ENCODE data around the gene NPBWR2.
A peak's percentile ranks its signal among the peaks of the same experiment; 100 is the strongest.

The NPBWR2 gene

DNA sequence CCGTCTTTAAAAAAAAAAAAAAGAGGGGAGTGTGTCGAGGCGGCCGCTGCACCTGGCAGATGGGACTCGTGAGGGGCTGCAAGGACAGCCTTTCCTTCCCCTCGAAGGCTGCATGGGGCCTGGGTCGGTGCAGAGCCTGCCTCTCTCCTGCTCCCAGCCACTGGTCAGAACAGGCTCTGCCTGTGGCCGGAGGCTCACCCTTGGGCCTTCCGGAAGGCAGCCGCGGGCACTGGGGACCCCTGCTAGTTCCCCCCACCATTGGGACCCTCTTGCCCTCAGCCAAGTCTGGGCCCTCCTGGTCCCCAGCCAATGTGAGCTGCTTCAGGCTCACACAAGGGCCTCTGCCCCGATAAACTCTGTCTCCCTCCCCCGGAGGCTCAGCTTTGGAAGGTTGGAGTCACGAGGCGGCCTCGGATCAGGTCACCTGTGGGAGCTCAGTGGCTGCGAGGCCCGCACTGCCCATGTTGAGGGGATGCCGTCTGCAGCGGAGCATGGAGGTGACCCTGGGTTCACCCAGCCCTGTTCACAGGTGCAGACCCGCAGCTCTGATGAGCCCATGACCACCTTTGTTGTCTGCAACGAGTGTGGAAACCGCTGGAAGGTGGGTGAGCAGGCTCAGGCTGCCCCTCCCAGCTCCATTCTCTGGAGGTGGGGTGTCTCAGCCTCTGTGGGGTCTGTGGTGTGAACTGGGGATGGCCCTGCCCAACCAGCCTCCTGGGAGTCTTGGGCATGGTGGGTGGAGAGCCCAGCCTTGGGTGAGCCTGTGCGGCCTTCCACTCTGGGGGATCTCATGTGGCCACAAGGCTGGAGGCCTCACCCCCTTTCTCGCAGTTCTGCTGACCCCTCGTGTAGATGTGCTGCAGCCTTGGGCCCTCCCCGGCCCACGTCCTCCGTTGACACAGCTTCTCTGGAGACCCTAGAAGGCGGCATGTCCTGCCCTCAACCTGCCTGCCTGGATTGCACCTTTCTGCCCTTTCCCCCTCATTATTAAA is 35.7 kb downstream of the NPBWR2 start:
- no peak for DNase-seq (ENCODE audit: low spot score)

DNA sequence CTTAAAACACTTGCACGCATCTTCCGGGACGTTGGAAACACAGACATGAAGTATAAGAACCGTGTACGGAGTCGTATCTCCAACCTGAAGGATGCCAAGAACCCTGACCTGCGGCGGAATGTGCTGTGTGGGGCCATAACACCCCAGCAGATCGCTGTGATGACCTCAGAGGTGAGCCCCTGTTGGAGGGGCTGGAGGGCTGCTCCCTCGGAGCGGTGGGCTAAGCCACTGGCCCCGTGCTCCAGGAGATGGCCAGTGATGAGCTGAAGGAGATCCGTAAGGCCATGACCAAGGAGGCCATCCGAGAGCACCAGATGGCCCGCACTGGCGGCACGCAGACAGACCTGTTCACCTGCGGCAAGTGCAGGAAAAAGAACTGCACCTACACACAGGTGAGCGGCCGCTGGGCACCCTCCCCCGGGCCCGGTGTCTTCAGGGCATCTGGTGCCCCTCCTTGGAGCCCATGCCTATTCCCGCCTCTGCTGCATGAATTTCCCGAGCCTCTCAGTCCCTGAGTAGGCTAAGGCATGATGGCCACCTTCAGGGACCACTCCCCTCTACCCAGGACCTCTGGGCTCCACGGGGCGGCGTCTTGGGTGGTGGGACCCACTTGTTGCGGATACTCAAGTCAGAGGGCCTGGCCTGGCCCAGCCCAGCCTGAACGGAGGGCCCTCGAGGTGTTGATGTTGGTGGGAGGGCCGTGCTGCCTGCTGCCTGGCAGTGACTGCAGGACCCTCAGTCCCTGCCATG is 36.9 kb downstream of the NPBWR2 start:
- DNase-seq (ENCODE audit: low spot score), result no peak

- peak; percentile 90 for DNase-seq (ENCODE audit: low spot score)
Observed at GRCh38 chr20:64069614-64070243, 37.6 kb downstream of the NPBWR2 start.

DNA sequence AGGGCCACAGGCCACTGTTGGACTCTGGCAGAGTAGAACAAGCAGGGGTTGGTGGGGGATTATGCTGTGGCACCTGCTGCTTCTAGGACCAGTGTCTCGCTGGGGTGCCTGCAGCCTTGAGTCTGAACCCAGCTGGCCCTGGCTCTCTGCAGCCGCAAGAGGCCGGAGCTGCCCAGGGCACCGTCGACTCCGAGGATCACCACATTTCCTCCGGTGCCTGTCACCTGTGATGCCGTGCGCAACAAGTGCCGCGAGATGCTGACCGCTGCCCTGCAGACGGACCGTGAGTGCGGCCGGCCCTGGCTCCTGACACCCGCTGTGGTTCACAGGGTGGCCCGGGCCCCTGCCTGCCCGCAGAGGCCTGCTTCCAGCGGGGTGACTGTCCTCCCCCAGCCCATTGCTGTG is 38.2 kb downstream of the NPBWR2 start:
- DNase-seq (ENCODE audit: low spot score), result no peak

- no peak for DNase-seq (ENCODE audit: low spot score)
Observed at GRCh38 chr20:64068386-64069208, 38.8 kb downstream of the NPBWR2 start.

- no peak for DNase-seq (ENCODE audit: low spot score)
Observed at GRCh38 chr20:64067733-64068307, 39.5 kb downstream of the NPBWR2 start.

DNA sequence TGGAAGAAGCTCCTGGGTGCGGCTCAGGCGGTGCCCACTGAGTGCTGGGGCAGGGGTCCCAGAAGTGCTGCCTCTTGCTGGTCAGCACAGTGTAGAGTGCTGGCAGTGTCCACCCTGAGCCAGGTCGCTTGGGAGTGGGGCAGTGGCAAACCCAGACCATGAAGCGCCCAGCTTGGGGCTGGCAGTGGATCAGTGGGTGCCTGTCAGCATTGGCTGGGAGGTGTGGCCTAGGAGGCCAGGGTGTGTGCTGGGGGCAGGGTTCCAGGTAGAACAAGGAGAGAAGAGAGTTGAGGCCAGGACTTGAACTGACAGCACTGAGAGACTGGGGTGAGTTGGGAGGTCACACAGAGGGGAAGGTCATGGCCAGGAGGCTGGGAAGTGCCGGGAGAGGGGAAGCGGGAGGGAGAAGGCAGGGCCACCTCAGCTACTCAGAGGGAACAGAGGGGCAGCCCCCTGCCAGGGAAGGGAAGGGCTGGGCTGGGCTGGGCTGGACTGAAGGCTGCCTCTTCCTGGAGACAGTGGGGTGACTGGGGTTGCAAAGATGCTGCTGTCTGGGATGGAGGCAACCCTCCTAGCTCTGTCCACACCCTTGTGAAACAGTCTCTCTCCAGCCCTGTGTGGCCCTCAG is 40.2 kb downstream of the NPBWR2 start:
- no peak for DNase-seq (ENCODE audit: low spot score)

DNA sequence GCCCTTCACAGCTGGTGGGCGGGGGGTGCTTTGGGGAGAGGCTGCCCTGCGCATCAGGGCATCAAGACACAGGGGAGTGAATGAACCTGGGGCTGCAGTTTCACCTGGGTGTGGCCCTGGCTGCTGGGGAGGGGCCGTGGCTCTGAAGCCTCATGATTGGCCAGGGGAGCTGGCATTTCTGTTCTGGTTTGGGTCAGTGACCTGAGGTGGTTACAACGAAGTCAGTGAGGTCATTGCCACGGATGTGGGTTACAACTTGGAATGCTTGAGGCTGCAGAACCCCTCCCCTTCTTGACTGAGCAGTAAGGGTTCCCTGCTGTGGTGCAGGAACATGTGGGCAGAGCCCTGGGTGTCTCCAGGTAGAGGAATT is 41.4 kb downstream of the NPBWR2 start:
- no peak for DNase-seq (ENCODE audit: low spot score)

DNA sequence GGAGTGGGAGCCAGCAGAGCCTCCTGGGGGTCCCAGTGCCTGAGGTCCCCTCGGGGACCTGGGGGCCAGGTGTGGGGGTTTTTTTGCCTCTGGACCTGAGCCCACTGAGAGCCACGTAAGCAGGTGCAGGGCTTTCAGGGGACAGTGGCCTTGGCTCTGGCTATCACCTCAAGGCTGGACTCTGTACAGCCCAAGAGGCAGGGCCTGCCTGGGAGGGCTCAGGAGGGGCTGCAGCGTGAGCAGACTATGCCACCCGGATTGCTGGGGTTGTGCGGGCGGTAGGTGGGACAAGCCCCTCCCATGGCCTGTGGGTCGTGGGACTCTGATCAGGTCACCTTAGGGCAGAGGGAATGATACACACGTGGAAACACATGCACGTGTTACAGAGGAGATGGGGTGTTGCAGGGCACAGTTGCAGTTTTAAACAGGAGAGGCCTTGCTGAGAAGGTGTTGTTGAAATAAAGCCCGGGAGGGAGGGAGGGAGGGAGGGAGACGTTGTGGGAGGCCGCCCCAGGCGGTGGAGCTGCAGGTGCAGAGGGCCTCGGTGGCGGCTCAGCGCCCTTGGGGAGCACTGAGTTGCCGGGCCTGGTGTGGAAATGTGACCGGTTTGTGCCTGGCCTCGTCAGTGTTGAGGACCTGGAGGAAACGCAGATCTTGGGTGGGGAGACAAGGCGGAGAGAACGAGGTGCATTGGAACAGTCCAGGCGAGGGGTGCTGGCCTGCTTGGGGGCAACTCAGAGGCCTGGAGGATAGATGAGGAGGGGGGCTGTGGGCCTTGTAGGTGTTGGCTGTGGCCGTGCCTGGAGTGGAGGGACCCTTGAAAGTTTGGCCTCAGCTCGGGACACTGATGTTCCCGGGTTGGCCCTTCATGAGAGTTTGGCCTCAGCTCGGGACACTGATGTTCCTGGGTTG is 42.0 kb downstream of the NPBWR2 start:
- DNase-seq (ENCODE audit: low spot score), result no peak

DNA sequence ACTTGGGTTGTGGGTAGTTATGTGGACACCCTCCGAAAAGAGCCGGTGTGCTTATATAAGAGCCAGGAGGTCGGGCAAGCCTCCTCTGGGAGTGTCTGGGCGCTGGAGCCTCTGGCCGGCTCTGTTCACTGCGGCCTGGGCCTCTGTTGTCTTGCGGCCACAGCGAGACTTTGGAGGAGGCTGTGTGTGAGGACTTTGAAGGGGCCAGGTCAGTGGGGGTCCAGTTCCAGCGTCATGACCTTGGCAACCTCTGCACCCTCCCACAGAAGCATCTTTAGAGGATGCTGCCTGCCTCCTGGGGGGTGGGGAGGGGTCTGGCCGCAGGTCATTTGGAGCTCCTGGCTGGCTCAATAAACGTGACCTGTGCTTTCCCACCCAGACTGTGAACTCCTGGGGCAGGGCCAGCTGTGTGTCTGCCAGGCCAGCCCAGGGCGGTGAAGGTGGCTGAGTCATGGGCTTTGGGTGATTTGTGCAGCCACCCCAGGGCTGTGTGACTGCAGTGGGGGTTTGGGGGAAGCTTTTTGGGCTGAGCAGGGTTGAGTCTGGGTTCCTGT is 43.1 kb downstream of the NPBWR2 start:
- DNase-seq (ENCODE audit: low spot score), result no peak

DNA sequence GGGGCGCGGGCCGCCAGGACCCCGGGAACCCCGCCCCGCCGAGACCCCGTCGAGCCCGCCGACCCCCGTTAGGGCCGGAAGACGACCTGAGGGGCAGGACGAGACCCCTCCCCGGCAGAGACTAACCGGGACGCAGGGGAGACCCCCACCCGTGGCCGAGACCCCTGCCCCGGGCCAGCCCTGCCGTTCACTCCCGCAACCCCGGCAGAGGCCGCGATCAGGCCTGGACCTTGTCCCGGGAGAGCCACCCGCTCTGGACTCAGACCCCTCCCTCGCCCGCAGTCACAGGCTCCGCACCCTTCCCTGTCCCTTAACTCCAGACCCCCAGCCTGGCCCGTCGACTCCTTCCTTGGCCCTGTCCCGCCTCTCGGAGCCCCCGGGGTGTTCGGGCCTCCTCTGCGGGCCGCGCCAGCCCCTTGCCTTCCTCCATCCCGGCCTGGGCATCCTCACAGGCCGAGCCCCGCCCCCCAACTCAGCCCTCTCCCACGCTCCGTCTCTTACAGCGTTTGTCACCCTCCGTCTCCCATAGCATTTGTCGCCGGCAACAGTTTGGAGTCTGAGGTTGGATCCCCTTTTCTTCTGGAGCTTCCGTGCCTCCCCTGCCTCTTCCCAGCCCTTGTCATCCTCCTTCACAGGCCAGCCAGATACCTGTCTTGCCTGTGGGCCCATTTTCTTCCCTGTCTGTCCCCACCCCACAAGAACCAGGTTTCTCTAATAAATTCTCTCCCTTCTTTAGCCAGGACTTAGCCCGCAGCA is 43.8 kb downstream of the NPBWR2 start:
- DNase-seq (ENCODE audit: low spot score), result no peak

DNA sequence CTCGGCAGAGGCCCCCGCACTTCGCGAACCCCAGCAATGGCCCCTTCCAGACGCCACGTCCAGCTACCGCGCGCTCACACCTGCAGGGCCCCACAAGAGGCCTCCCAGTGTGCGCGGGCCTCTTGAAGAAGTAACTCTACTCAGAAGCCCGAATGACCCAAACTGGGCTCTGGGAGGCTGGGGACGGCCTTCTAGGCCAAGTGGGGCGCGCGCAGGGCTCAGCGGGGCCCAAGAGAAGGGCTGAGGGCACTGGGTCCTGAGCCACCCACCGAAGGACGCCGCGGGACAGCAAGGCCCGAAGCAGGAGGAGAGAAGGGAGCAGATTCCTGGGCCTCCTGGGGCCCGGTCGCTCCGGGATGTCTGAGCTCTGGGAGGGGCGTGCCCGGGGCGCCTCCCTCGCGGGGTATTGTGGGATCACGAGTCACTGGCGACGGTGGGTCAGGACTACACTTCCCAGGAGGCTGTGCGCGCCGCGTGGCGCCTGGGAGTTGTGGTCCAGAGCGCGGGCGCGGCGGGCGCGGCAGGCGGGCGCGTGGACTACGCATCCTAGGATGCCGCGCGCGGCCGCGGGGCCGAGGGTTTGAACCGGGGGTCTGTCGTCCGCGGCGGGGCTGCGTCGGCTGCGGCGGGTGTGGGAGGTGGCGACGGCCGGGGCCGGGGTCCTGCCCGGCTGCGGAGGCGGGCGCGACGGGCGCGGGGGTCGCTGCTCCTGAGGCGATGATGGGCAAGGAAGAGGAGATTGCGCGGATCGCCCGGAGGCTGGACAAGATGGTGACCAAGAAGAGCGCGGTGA is 44.6 kb downstream of the NPBWR2 start, which contains the start of gene TCEA2:
TCEA2 (plus strand) TSS at position 603 of the 793 bp plus-strand sequence; CDS start at position 718, 115 bp downstream.
- DNase-seq (ENCODE audit: low spot score), result peak; percentile 96

DNA sequence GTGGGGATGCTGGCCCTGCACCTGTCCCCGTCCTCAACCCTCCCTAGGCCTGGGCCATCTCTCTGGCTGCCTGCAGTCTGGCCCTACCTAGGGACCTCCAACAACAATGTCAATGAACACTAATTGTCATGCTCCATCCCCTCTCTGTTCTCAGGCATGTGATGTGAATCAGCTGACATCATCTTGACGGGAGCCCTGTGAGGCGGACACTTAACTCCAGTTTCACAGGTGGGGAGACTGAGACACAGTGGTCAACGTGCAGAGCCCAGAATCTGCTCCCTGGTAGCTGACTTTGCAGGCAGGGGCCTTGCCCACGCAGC is 45.1 kb downstream of the NPBWR2 start:
- no peak for DNase-seq (ENCODE audit: low spot score)

- no peak for DNase-seq (ENCODE audit: low spot score)
Observed at GRCh38 chr20:64058536-64058935, 48.8 kb downstream of the NPBWR2 start.

DNA sequence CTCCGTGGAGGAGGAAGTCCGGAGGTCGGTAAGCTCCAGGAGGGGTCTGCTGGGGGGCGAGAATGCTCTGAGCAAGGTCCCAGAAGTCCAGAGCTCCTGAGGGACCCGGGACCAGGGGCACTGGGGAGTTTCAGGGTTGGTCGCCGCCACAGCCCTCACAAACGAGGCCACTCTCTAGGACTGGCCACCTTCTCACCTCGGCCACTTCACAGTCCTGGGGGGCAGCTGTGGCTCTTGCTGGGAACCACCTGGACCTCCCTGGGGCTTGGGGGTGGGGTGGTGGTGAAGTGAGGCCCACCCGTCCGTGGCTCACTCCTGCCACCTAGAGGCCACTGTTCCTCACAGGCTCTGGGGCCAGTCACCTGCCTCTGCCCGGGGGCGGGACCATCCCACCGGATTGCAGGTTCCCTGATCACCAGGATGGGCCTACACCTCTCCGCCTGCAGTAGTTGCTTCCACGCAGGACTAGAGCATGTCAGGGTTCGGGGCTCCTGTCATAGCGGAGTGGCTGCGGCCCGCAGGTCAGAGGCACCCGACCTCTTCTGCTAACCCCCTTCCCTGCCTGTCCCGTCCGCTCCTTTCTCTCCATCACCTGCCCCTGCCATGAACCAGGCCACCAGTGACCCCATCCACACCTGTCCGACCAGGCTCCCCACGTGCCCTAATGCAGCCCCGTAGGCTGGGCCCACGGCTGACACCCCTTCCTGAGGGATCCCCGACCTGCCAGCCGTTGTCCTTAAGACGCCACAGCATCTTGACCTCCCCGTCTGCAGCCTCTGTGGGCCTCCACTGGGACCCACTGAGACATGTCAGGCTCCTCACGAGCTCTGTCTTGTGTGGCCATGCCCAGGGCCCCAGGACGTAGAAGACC is 49.5 kb downstream of the NPBWR2 start:
- peak; percentile 89 for DNase-seq (ENCODE audit: low spot score)

GRCh38 chr20:64056889-64057627 is 50.3 kb downstream of the NPBWR2 start:
- no peak for DNase-seq (ENCODE audit: low spot score)

GRCh38 chr20:64056639-64056888 is 50.8 kb downstream of the NPBWR2 start:
- no peak for DNase-seq (ENCODE audit: low spot score)

Data from ecto neural progenitor cell (in vitro differentiated cells).